ENCODE data around the gene PHACTR1.
A peak's percentile ranks its signal among the peaks of the same experiment; 100 is the strongest.

The PHACTR1 gene

GRCh38 chr6:13035606-13036005 is 319.0 kb downstream of the PHACTR1 start:
- no peak for DNase-seq

DNA sequence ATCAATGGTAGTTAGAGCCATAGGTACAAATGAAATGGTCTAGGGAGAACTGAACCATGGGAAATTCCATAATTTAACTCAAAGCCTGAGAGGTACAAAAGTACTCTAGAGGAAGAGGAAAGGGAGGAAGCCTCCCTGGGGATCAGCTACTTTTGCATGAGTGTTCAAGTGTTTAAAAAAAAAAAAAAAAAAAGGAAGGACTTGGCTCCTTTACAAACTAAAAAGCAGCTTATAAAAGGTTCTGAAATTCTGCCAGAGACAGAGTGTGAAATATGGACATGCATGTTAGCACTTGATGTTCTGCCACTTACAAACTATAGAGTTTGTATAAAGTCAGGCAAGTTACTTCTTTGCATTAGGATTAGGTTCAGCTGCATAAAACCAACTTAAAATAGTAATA is 321.7 kb downstream of the PHACTR1 start:
- DNase-seq = no peak

GRCh38 chr6:13038741-13039190 is 322.2 kb downstream of the PHACTR1 start:
- no peak for DNase-seq

GRCh38 chr6:13044390-13044789 is 327.8 kb downstream of the PHACTR1 start:
- peak; percentile 15 for DNase-seq

- no peak for DNase-seq
These were observed 328.3 kb downstream of the PHACTR1 start for GRCh38 chr6:13044896-13045295.

- no peak for DNase-seq
These were observed 329.1 kb downstream of the PHACTR1 start for GRCh38 chr6:13045676-13046075.

GRCh38 chr6:13046084-13046483 is 329.5 kb downstream of the PHACTR1 start:
- no peak for DNase-seq

DNA sequence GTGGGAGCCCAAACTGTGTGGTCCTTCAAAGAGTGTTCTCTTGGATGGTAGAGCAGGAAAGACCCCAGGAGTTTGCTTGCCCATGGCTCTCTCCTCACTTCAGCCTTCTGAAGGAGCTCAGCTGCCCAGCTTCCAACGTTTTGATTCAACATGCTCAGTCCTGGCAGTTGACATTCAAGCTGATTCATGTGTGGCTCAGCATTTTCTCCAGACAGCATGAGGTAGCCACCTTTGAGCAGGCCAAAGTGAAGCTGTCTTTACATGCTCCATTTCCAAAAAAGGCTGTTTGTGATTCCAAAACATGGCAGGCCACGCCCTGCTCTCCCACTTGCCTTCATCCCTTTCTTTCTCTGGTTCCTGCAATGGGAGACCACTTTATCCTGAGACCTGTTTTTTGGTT is 331.5 kb downstream of the PHACTR1 start:
- DNase-seq = no peak

DNA sequence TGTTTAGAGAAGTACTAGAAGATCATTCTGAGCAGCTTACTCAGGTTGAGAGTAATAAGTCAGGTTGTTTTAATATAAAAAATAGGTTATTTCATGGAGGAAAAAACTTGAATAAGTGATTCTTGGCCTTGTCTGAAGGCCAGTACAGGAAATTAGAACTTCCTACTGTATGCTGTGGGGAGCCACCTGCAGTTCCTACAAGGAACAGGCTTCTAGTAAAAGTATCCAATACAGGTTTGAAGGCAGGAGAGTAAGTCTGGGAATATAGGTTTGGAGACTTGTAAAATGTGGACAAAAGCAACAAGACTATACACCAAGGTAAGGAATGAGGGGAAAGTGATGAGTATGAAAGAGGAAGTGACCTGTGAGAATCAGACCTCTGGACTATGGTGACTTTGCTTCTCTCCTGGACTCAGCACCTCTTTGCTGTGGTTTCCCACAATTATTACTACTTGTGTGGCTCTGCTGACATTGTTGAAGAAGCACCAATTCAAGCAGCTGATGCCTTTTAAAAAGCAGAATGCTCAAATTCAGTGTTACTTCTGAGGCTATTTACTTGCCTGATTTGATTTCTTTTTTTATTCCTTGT is 333.2 kb downstream of the PHACTR1 start:
- DNase-seq = no peak

GRCh38 chr6:13053006-13053461 is 336.5 kb downstream of the PHACTR1 start:
- DNase-seq = no peak

GRCh38 chr6:13058051-13058450 is 341.5 kb downstream of the PHACTR1 start:
- no peak for DNase-seq

DNA sequence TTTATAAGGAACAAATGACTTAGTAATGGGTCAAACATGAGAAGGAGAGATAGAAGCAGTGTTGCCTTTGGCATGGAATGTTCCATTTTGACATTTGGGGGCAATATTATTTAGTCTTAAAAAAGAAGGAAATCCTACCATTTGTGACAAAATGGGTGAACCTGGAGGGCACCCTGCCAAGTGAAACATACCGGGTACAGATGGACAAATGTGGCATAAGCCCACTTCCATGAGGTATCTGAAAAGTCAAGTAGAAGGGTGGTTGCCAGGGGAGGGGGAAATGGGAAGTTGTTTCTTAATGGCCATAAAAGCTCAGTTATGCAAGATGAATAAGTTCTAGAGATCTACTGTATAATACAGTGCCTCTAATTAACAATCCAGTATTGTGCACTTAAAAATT is 342.5 kb downstream of the PHACTR1 start:
- DNase-seq = no peak

DNA sequence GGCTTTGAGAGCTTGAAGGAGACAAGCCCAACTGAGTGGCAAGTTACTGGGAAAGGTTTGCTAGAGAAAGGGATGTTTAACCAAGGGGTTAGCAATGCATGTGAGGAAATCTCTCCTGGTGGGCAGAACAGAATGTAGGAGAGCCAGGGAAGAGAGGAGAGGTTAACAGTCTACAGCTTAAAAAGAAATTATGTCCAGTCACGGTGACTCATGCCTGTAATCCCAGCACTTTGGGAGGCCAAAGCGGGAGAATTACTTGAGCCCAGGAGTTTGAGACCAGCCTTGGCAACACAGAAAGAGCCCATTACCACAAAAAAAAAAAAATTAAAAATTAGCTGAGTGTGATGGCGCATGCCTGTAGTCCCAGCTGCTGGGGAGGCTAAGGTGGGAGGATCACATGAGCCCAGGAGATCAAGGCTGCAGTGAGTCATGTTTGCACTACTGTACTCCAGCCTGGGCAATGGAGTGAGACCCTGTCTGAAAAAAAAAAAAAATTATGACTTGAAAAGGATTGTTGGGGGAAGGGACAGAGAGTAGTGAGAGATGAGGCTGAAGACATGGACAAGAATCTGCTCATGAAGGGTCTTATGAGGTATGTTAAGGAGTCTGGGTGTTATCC is 346.8 kb downstream of the PHACTR1 start:
- no peak for DNase-seq

DNA sequence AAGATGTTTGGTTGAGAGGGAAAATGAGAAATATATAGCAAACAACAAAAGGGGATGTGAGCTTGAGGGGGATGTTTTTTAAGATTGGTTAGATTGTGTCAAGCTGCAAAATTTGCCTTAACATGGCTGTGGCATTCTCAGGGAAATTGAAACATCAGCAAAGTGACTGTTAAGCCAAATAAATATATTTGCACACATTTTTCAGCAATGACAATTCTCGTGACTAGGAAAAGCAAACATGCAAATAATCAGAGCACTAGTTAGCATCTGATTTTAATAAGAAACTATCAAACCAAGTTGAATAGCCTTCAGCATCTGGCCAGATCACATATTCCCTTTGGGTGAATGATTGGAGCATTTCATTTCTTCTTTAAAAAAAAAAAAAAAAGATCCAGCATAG is 349.0 kb downstream of the PHACTR1 start:
- DNase-seq = no peak

DNA sequence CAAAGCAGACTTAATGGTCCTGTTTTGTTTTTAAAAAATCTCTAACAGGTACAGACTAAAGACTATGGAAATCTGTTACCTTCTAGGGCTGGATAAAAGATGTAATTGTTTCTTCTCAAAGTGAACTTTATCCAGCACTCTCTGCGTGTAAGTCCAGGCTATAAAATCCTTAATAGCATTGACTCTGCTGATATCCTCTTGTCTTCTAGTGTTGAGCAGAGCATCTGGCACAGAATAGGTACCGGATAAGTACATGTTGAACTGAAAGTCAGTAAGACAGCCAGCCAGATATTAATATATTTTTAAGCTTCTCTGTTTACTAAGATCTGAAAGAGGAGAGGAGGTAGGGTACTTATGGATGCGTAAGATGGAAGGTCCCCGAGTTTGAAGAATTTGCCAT is 349.5 kb downstream of the PHACTR1 start:
- DNase-seq = no peak

DNA sequence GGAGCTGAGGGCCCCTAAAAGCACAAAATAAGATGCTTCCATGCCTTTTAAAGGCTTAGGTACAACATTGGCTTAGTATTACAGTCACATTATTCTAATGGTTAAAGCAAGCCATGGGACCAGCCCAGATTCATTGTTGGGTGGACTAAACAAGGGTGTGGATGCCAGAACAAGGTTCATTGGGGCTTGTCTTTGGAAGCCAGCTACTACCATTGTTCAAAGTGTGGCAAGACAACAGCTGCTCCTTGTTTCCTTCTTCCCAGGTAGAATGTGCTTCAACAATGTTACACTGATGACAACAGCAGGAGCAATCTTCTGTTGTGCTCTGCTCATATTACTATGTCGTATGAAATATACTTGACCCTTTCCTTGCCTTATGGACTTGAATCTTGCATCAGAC is 350.3 kb downstream of the PHACTR1 start:
- DNase-seq = no peak

- DNase-seq = peak; percentile 9
These were observed 352.1 kb downstream of the PHACTR1 start for GRCh38 chr6:13068586-13069210.

DNA sequence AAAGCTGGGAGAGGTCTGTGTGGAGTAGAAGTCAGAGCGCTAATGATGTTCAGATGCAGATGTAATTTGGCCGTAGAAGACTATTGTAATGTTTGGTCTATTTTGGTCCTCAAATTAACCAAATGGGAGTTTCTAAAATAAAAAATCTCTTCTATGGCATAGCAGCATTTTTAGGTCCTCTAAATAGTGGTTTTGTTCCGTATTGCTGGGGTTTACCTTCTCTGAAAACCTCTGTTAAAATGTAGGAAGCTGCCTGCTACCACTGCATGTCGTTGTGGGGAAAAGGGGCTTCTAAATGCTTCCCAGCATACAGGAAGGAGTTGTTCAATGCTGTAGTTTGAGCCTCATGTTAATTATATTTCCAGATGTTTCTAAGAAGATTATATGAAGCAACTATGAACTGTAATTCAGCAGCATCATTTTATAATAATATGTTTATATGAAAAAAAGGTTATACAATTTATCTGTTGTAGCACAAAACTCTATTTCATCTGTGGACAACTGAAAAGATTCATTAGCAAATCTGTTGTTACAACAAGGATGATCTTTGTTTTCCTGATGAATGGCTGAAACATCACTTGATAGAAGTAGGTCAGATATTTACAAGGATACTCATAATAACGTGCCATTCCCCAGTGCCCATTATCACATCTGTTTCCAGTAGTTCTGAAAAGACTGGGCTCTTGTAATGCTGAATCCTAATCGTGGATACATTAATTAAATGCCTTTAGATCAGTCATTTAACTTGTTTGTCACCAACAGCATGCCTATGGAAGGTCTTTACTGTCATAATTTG is 355.2 kb downstream of the PHACTR1 start:
- no peak for DNase-seq

DNA sequence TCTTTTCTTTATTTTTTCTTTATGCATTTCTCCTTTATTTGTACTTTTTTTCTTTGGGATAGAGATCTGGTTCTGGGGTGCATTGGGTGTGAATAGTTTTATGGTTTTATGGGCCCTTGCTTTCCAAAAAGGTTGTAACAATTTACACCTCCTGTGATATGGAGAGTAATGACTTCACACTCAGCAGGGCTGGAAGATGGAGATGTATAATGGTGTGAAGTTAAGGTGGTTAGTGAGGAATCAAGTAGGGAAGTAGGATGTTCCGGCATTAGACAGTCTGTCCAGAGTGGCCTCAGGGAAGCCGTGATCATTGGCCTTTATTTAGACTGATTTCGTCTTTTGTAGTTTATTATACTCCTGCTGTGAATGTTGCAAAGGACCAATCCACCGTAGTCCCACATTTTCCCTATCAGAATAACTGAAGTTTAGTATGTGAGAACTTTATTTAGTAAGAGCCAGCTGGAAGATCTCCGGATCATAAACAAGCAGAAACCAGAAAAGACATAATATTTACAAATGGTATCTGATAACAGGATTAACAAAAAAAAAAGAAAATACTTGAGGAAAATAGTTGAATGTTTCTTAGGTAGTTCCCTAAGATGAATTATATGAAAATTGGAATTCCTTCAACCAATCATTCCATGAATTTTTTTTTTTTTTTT is 356.2 kb downstream of the PHACTR1 start:
- DNase-seq = no peak

GRCh38 chr6:13074415-13075140 is 358.0 kb downstream of the PHACTR1 start:
- DNase-seq = peak; percentile 7

- peak; percentile 48 for DNase-seq
These were observed 358.7 kb downstream of the PHACTR1 start for GRCh38 chr6:13075141-13075845.

- no peak for DNase-seq
These were observed 360.0 kb downstream of the PHACTR1 start for GRCh38 chr6:13076575-13076974.
